ENCODE results near the gene PDE3B.

Gene PDE3B

GRCh38 chr11:14898906-14899305 lies 255.3 kb downstream of the PDE3B start:
- TF ChIP-seq, protein P1, sequence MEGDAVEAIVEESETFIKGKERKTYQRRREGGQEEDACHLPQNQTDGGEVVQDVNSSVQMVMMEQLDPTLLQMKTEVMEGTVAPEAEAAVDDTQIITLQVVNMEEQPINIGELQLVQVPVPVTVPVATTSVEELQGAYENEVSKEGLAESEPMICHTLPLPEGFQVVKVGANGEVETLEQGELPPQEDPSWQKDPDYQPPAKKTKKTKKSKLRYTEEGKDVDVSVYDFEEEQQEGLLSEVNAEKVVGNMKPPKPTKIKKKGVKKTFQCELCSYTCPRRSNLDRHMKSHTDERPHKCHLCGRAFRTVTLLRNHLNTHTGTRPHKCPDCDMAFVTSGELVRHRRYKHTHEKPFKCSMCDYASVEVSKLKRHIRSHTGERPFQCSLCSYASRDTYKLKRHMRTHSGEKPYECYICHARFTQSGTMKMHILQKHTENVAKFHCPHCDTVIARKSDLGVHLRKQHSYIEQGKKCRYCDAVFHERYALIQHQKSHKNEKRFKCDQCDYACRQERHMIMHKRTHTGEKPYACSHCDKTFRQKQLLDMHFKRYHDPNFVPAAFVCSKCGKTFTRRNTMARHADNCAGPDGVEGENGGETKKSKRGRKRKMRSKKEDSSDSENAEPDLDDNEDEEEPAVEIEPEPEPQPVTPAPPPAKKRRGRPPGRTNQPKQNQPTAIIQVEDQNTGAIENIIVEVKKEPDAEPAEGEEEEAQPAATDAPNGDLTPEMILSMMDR (conservative IDR thresholded peaks at IDR 0.05; ENCODE audit: low read depth, low read length): no peak
- DNase-seq (ENCODE audit: low read depth): no peak
- no peak overlapping the region for H3K4me3 ChIP-seq (ENCODE audit: low read length)

- peak; percentile 69 for DNase-seq (ENCODE audit: low read depth)
- TF ChIP-seq, protein P1 (conservative IDR thresholded peaks at IDR 0.05; ENCODE audit: low read depth, low read length): no peak
- H3K4me3 ChIP-seq (ENCODE audit: low read length): no peak overlapping the region
These were observed 259.2 kb downstream of the PDE3B start for GRCh38 chr11:14902650-14903350.

DNA sequence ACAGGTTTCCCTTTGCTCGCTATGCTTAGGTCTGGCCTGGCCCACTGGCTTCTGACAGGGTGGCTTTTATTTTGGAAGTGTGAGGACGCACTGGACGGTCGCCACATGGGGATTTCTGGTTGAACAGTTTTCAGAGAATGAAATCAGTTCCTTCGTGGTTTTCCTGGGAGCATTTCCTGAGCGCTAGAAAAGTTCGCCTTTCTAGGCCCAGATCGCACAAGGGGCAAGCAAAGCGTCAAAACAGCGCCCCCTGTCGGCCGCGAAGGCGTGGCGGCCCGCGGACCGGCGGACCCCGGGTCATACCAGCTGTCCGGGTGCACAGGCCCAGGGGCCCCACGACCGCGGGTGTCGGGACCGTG lies 261.1 kb downstream of the PDE3B start:
- DNase-seq (ENCODE audit: low read depth): no peak
- H3K4me3 ChIP-seq (ENCODE audit: low read length): peak overlapping the region; percentile 62
- TF ChIP-seq, protein P1 (conservative IDR thresholded peaks at IDR 0.05; ENCODE audit: low read depth, low read length): peak; percentile 86

DNA sequence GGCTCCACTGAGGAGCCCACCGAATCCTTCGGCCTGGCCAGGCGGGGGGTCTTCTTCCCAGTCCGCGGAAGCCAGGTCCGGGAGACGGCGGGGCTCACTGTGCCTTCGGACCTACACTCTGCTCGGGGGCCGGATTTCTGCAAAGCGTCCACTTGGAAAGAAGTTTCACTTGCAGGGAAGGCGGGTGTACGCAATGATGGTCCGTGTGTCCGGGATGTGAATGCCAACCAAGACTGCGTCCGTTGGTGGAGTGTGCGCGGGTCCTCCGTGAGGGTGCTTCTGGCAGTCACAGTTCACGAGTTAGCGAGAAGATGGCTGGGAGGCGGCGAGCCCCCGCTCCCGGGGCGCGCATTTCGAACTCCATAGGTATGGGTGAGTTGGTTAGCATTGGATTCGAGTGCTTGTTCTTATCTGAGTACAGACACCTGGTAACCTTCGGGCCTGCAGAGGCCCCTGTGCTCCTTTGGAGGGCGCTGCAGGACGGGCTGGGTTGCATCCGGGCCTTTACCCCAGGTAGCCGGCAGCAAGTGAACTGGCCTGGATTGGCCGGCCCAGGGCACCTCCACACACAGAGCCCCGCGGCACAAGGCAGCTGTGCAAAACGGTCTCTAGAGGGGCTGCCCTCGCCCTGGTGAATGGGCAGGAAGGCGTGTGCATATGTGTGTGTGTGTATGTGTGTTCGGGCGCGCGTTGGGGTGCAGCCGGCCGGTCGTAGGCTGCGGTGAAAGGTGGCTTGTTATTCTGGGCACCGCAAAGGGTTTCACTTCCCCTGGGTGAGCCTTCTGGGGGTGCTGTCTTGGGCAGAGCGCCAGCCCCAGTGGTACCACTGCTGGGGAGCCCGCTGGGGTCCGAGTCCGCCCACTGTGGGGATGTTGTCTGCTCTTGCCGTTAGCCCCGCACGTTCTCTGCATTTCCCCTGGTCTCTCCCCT lies 261.8 kb downstream of the PDE3B start:
- H3K4me3 ChIP-seq (ENCODE audit: low read length): peak overlapping the region; percentile 62
- TF ChIP-seq, protein P1 (conservative IDR thresholded peaks at IDR 0.05; ENCODE audit: low read depth, low read length): peak; percentile 78
- DNase-seq (ENCODE audit: low read depth): no peak

GRCh38 chr11:14906578-14906977 lies 263.0 kb downstream of the PDE3B start:
- TF ChIP-seq, protein P1 (conservative IDR thresholded peaks at IDR 0.05; ENCODE audit: low read depth, low read length): no peak
- no peak for DNase-seq (ENCODE audit: low read depth)
- H3K4me3 ChIP-seq (ENCODE audit: low read length): no peak overlapping the region

DNA sequence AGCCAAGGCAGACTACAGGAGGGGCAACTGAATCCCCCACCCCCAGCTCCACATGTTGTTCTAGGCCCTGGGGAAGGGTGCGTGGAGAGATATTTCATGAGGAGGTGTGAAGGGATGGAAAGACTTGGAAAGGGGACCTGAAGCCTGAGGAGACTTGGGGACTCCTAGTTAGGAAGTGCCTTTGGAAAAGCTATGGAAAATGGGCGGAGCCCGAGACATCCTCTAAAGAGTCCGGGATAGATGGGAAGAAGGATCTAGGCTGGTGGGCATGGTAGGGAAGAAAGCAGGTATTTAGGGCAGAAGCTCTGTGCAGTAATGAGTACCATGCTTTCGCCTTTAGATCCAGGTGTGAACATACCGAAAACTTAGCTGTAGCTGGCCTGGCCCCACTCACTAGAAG lies 263.4 kb downstream of the PDE3B start:
- H3K4me3 ChIP-seq (ENCODE audit: low read length): no peak overlapping the region
- TF ChIP-seq, protein P1 (conservative IDR thresholded peaks at IDR 0.05; ENCODE audit: low read depth, low read length): no peak
- no peak for DNase-seq (ENCODE audit: low read depth)

Measured in retinal pigment epithelial cell (primary cell).